HepG2 (cell line): ENCODE results near the gene SYNM. TPM values are rescaled to one million over a fixed set of nuclear protein-coding genes. Genes with fewer than 3 reads are reported as not detected.

ENCODE experiments used
- ATAC-seq: fragments of 200-7000 bp; cut with Tn5 transposase; 3 replicates; pipeline ENCODE4 v1.9.1; 2020; ENCODE audit warnings: mild to moderate bottlenecking, moderate library complexity
- BruUV-seq: library from RNA; stranded (reverse); fragments of 400-500 nt; replicated peaks from 2 replicates; lab custom pipeline; 2021; lab: Mats Ljungman, UMichigan
- CTCF ChIA-PET: fragments of 300-600 bp; formaldehyde crosslinking; extraction: SDS; loops from one replicate; lab custom pipeline; 2021; ENCODE audit warnings: low total read pairs, inconsistent platforms, low intra/inter-chr PET ratio; lab: Yijun Ruan, JAX
- POLR2A ChIA-PET: fragments of 350-600 bp; sonication (Branson Sonifier 250); formaldehyde crosslinking; loops from one replicate; lab custom pipeline; 2020; ENCODE audit warnings: antibody characterized with exemption, inconsistent platforms; lab: Yijun Ruan, JAX
- DNase-seq: peaks from one replicate; pipeline ENCODE4 v3.0.0-alpha.2; 2015; ENCODE audit warnings: low spot score
- FAIRE-seq: peaks from 3 replicates; lab custom pipeline; 2011; peaks lifted over from hg19 to GRCh38; lab: Jason Lieb, UNC
- H2AFZ ChIP-seq: one replicate; pipeline ENCODE4 v1.6.1; 2011; ENCODE audit warnings: low read length, inconsistent platforms
- H3K27ac ChIP-seq: fragments of 300-600 bp; 3 replicates; pipeline ENCODE4 v1.8.0; 2011; ENCODE audit warnings: mixed run types, mild to moderate bottlenecking, mixed read lengths, low read length, inconsistent platforms; ENCODE audit not compliant: insufficient read depth; ENCODE audit errors: extremely low read length
- H3K27me3 ChIP-seq, 2 experiments: fragments of 200-600 bp in 1 of 2; 2 replicates in 1 of 2; 3 replicates in 1 of 2; pipeline versions ENCODE4 v1.6.0 to v1.8.0; 2011; ENCODE audit warnings: low read length in 2 of 2, mild to moderate bottlenecking in 2 of 2, moderate library complexity in 2 of 2, inconsistent platforms in 1 of 2; ENCODE audit not compliant: insufficient read depth in 2 of 2, control insufficient read depth in 1 of 2
- H3K36me3 ChIP-seq, 2 experiments: fragments of 200-600 bp in 1 of 2; replicated peaks in 1 of 2; 2 replicates in 1 of 2; 3 replicates in 1 of 2; pipeline versions ENCODE4 v1.5.1 to v1.8.0; 2011; ENCODE audit warnings: low read length in 2 of 2, inconsistent platforms in 1 of 2; ENCODE audit not compliant: insufficient read depth in 2 of 2, control insufficient read depth in 1 of 2
- H3K4me1 ChIP-seq: 2 replicates; pipeline ENCODE4 v1.5.1; 2012; ENCODE audit warnings: low read length, inconsistent platforms; ENCODE audit not compliant: insufficient read depth
- H3K4me2 ChIP-seq: 2 replicates; pipeline ENCODE4 v1.6.0; 2011; ENCODE audit warnings: low read depth, low read length, inconsistent platforms
- H3K4me3 ChIP-seq, 3 experiments: fragments of 200-600 bp in 1 of 3; sonication (generic), shearing (Covaris generic) in 1 of 3; replicated peaks in 1 of 3; 2 replicates each; pipeline ENCODE4 v1.5.1; 2011 to 2016; ENCODE audit warnings: low read length in 3 of 3, inconsistent platforms in 2 of 3, low read depth in 2 of 3, mild to moderate bottlenecking in 2 of 3, control low read depth in 1 of 3, mixed read lengths in 1 of 3; ENCODE audit not compliant: insufficient read depth in 1 of 3
- H3K79me2 ChIP-seq: one replicate; pipeline ENCODE4 v1.6.1; 2011; ENCODE audit warnings: low read length, inconsistent platforms; ENCODE audit not compliant: insufficient read depth
- H3K9ac ChIP-seq: 2 replicates; pipeline ENCODE4 v1.6.0; 2011; ENCODE audit warnings: mild to moderate bottlenecking, low read depth, low read length, inconsistent platforms; ENCODE audit not compliant: insufficient read depth
- H3K9me3 ChIP-seq: 2 replicates; pipeline ENCODE4 v1.5.1; 2012; ENCODE audit warnings: mild to moderate bottlenecking, low read length
- H4K20me1 ChIP-seq: 2 replicates; pipeline ENCODE4 v1.6.0; 2011; ENCODE audit warnings: inconsistent platforms, mild to moderate bottlenecking, low read length, moderate library complexity; ENCODE audit not compliant: insufficient read depth
- AFF4 ChIP-seq: sonication (generic); formaldehyde crosslinking; IDR thresholded peaks from 2 replicates; pipeline ENCODE4 v1.4.0; 2020; ENCODE audit warnings: missing genetic modification reagents
- ATAD3A ChIP-seq: sonication (generic); formaldehyde crosslinking; IDR thresholded peaks from 2 replicates; pipeline ENCODE4 v1.4.0; 2020; ENCODE audit warnings: missing genetic modification reagents
- DR1 ChIP-seq: sonication (generic); formaldehyde crosslinking; IDR thresholded peaks from 2 replicates; pipeline ENCODE4 v1.8.0; 2021; ENCODE audit warnings: mild to moderate bottlenecking, missing genetic modification reagents, inconsistent platforms
- EED ChIP-seq: sonication (generic); formaldehyde crosslinking; IDR thresholded peaks from 2 replicates; pipeline ENCODE4 v1.5.0; 2020; ENCODE audit warnings: mild to moderate bottlenecking, missing genetic modification reagents
- EP300 ChIP-seq, 3 experiments: sonication (generic) in 1 of 3; formaldehyde crosslinking in 1 of 3; IDR thresholded peaks; 2 replicates each; pipeline versions ENCODE4 v1.5.1 to v1.6.1; 2011 to 2020; ENCODE audit warnings: low read depth in 2 of 3, low read length in 2 of 3, borderline replicate concordance in 1 of 3, improper control_type of control experiment in 1 of 3, mild to moderate bottlenecking in 1 of 3, missing genetic modification reagents in 1 of 3, moderate library complexity in 1 of 3
- ERF ChIP-seq: IDR thresholded peaks from 2 replicates; pipeline ENCODE4 v1.6.1; 2018; ENCODE audit warnings: missing biosample characterization, missing genetic modification reagents
- FLYWCH1 ChIP-seq: sonication (generic); formaldehyde crosslinking; IDR thresholded peaks from 2 replicates; pipeline ENCODE4 v1.8.1; 2023; ENCODE audit warnings: mild to moderate bottlenecking, missing genetic modification reagents
- FOXC1 ChIP-seq: sonication (generic); formaldehyde crosslinking; IDR thresholded peaks from 2 replicates; pipeline ENCODE4 v1.8.0; 2022; ENCODE audit warnings: mild to moderate bottlenecking, missing genetic modification reagents, borderline replicate concordance
- GZF1 ChIP-seq: sonication (generic); formaldehyde crosslinking; IDR thresholded peaks from 2 replicates; pipeline ENCODE4 v1.5.1; 2020; ENCODE audit warnings: mild to moderate bottlenecking, missing genetic modification reagents
- HHEX ChIP-seq: IDR thresholded peaks from 2 replicates; pipeline ENCODE4 v1.6.1; 2016; ENCODE audit warnings: control low read depth
- KAT8 ChIP-seq: IDR thresholded peaks from 2 replicates; pipeline ENCODE4 v1.6.1; 2016; ENCODE audit warnings: missing genetic modification reagents, missing compliant biosample characterization
- NFYB ChIP-seq: sonication (generic); formaldehyde crosslinking; IDR thresholded peaks from 2 replicates; pipeline ENCODE4 v1.4.0; 2020; ENCODE audit warnings: missing genetic modification reagents
- NKX3-1 ChIP-seq: sonication (generic); formaldehyde crosslinking; IDR thresholded peaks from 2 replicates; pipeline ENCODE4 v1.5.0; 2020; ENCODE audit warnings: missing genetic modification reagents
- PHF20 ChIP-seq: sonication (generic); formaldehyde crosslinking; IDR thresholded peaks from 2 replicates; pipeline ENCODE4 v1.5.0; 2020; ENCODE audit warnings: mild to moderate bottlenecking, missing genetic modification reagents
- YEATS2 ChIP-seq: sonication (generic); formaldehyde crosslinking; IDR thresholded peaks from 2 replicates; pipeline ENCODE4 v1.4.0; 2020; ENCODE audit warnings: missing genetic modification reagents, borderline replicate concordance
- ZBTB49 ChIP-seq: sonication (generic); formaldehyde crosslinking; IDR thresholded peaks from 2 replicates; pipeline ENCODE4 v1.4.0; 2020; ENCODE audit warnings: missing genetic modification reagents, borderline replicate concordance
- ZNF18 ChIP-seq: sonication (generic); formaldehyde crosslinking; IDR thresholded peaks from 2 replicates; pipeline ENCODE4 v1.8.0; 2022; ENCODE audit warnings: mild to moderate bottlenecking, missing genetic modification reagents; ENCODE audit not compliant: insufficient replicate concordance
- ZNF652 ChIP-seq: IDR thresholded peaks from 2 replicates; pipeline ENCODE4 v1.6.1; 2016; ENCODE audit warnings: low read depth, borderline replicate concordance
- WGBS: methylation state at CpG from one replicate; pipeline ENCODE4 v1.1.6; 2017; ENCODE audit warnings: low lambda C conversion rate; 5-methylcytosine and 5-hydroxymethylcytosine counted together
- in situ Hi-C: cut with HindIII; loops from 2 replicates; pipeline ENCODE4 v1.10.0; 2017; ENCODE audit warnings: low pct_unique_long_range_greater_than_20kb; ENCODE audit not compliant: extremely low pct_ligation_motif_present
- intact Hi-C: fragments of 100-400 bp; cut with micrococcal nuclease; formaldehyde crosslinking; loops from one replicate; pipeline ENCODE4 v1.10.0; 2022; ENCODE audit not compliant: unreplicated experiment
- polyA plus RNA-seq, 8 experiments: library from polyadenylated mRNA; depleted of rRNA in 3 of 8; stranded (reverse) in 7 of 8; unstranded in 1 of 8; fragments of >200 nt; fragmentation: Illumina TruSeq in 4 of 8; extraction: Trizol in 4 of 8; gene quantifications; 2 replicates each; pipeline versions ENCODE4 v1.2.1 to v1.2.3, GENCODE V29; 2011 to 2016; ENCODE audit warnings: low read depth in 4 of 8, missing spikeins in 1 of 8, mixed read lengths in 1 of 8; ENCODE audit not compliant: insufficient read depth in 1 of 8
- total RNA-seq, 5 experiments: library from RNA; depleted of rRNA; stranded (reverse); fragments of >200 nt; fragmentation: Illumina TruSeq; extraction: Trizol; gene quantifications; 2 replicates each; pipeline ENCODE4 v1.2.3, GENCODE V29; 2016; ENCODE audit warnings: low read depth in 1 of 5

Gene SYNM
- total and polyA plus RNA-seq, 2 of the 13 experiments (the other 11 are each of a cell fraction or from before 2014, with no cell fraction given), result 1.1 to 3.7 TPM

- Histone ChIP-seq H3K27me3 (no peaks in the 10 kb centered on the region), H3K4me3 (no peak overlapping the region), H4K20me1 (no peaks in the 10 kb centered on the region), H3K79me2 (no peaks in the 10 kb centered on the region), H3K4me1 (peaks cover 36% of the 10 kb centered on the region), H3K27ac (no peak overlapping the region), H3K9ac (no peak overlapping the region), H2AFZ (no peak overlapping the region), H3K4me2 (no peak overlapping the region), H3K36me3 (peaks cover 0 to 4% of the 10 kb centered on the region in 2 experiments; a peak in 1 of 5 replicates), H3K9me3 (no peaks in the 10 kb centered on the region)
- FAIRE-seq, result no peak
- no peak for ATAC-seq
- CTCF ChIA-PET, result no interaction called here
- POLR2A ChIA-PET, result no interaction called here
- DNase-seq, result no peak
- in situ Hi-C loops, result no loop called here
- intact Hi-C loops, result loop anchor here (2.0 kb wide), 1 partner anchor 29 kb away; no protein-coding TSS in a partner anchor
- no TSS peak for BruUV-seq
- 93% methylated on average over 16 of the region's 16 CpGs for WGBS
- no peak for TF ChIP-seq EED
- no peak for TF ChIP-seq ZNF652 (CRISPR knock-in tag)
- no peak for TF ChIP-seq GZF1 (CRISPR knock-in tag)
- TF ChIP-seq YEATS2 (CRISPR knock-in tag), result no peak
- no peak for TF ChIP-seq ZBTB49 (CRISPR knock-in tag)
- no peak for TF ChIP-seq AFF4 (CRISPR knock-in tag)
- no peak for TF ChIP-seq ATAD3A
- no peak for TF ChIP-seq NFYB (CRISPR knock-in tag)
- no peak for TF ChIP-seq FOXC1 (CRISPR knock-in tag)
- no peak for TF ChIP-seq PHF20 (CRISPR knock-in tag)
- no peak for TF ChIP-seq HHEX
- no peak for TF ChIP-seq NKX3-1
- no peak for TF ChIP-seq FLYWCH1 (CRISPR knock-in tag)
- TF ChIP-seq ERF, result no peak
- TF ChIP-seq KAT8 (CRISPR knock-in tag), result no peak
- no peak for TF ChIP-seq EP300 (IDR thresholded peaks at IDR 0.05; ENCODE audit: low read depth in 2 of 2, low read length in 2 of 2)
- TF ChIP-seq EP300 (CRISPR knock-in tag; IDR thresholded peaks at IDR 0.05; ENCODE audit: borderline replicate concordance), result no peak
- no peak for TF ChIP-seq ZNF18 (CRISPR knock-in tag)
- no peak for TF ChIP-seq DR1
Measured at GRCh38 chr15:99129644-99130043, 24.8 kb downstream of the SYNM start.
